ENCODE data around the gene NACAD.

DNA sequence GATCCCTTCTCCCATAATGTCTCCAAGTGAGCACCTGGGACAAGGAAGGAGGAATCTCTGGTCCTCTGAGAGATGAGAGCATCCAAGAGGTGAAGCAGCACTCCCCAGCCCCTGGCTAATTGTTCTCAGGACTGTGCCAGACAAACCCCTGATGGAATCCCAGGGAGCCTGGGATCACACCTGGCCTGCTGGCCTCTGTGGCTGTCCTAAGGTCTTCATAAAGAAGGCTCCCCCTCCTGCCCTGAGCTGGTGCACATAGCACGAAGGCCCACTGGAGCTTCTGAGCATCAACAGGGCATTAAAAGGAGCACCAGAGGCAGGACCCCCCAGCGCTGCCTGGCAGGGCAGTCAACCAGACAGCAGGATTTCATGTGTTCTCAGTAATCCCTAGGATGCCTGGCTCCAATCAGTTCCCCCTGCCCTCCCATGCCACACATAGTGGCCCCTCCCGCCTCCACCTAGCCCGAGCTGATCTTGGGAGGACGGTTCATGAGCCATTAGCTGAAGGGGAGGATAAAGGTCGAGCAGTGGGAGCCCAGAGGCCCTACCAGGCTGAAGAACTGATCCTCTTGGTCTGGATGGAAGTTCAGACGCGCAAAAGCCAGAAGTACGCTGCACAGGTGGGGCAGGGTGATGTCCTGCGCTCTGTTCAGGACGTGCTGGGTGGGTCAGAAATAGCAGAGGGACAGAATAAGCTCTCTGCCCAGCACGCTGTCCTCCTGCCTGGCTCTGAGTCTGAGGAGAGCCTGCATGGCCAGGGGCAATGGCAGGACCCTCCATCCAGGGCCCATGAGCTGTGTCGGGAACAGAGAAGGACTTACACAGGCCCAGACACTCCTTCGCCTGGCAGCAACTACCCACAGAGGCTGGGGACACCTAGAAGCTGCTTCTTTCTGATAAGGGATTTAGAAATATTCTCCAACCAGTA lies 14.3 kb upstream of the NACAD start:
- TF ChIP-seq RFX5 (IDR thresholded peaks at IDR 0.05): no peak
- TF ChIP-seq, protein P1, sequence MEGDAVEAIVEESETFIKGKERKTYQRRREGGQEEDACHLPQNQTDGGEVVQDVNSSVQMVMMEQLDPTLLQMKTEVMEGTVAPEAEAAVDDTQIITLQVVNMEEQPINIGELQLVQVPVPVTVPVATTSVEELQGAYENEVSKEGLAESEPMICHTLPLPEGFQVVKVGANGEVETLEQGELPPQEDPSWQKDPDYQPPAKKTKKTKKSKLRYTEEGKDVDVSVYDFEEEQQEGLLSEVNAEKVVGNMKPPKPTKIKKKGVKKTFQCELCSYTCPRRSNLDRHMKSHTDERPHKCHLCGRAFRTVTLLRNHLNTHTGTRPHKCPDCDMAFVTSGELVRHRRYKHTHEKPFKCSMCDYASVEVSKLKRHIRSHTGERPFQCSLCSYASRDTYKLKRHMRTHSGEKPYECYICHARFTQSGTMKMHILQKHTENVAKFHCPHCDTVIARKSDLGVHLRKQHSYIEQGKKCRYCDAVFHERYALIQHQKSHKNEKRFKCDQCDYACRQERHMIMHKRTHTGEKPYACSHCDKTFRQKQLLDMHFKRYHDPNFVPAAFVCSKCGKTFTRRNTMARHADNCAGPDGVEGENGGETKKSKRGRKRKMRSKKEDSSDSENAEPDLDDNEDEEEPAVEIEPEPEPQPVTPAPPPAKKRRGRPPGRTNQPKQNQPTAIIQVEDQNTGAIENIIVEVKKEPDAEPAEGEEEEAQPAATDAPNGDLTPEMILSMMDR (IDR thresholded peaks at IDR 0.05): no peak
